Islet of Langerhans (tissue), 1 donor: ENCODE results near the gene DNAH5.

Experiments
- FAIRE-seq: peaks from one replicate; lab custom pipeline; 2011; peaks lifted over from hg19 to GRCh38; lab: Jason Lieb, UNC

Gene DNAH5

GRCh38 chr5:13943676-13944075, 812 bp downstream of the DNAH5 start:
- no peak for FAIRE-seq

DNA sequence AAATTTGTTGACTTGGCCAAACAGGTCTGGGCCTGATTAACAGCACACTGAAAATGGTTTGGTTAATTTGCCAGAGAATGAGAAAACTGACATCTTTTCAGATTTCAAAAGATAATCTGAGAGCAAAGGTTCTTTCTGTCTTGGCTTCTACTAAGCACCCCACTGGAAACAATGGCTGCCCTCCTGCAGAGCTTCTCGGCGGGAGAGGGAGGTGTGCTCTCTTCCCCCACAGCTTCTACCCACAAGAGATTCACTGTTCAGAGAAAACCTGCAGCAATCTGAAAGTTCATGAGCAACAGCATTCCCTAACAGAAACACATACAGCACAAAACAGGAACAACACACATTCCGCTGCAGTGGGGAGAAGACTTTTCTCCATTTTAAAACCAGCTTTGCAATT, 3.0 kb downstream of the DNAH5 start:
- FAIRE-seq, result no peak

GRCh38 chr5:13939638-13940037, 4.8 kb downstream of the DNAH5 start:
- FAIRE-seq, result no peak

DNA sequence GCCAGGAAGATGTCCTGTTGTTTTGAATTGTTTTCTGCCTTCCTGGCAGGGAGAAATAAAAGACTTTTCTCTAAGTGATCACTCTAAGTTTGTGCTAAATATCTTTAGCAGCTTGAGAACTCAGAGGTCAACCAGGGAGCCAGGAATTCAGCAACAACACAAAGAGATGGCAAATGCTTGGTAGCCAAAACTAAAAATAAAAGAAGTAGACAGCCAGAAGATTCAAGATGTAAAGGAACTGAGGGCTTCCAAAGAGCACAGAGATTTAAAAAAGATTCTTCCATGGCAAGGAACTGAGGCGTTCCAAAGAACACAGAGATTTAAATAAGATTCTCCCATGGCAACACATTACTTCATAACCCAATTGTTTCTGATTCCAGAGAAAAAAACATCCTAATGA, 9.6 kb downstream of the DNAH5 start:
- no peak for FAIRE-seq

- FAIRE-seq, result no peak
These were observed 10.4 kb downstream of the DNAH5 start for GRCh38 chr5:13934125-13934524.

- FAIRE-seq, result no peak
These were observed 11.9 kb downstream of the DNAH5 start for GRCh38 chr5:13932561-13932960.

GRCh38 chr5:13932011-13932410, 12.5 kb downstream of the DNAH5 start:
- no peak for FAIRE-seq

DNA sequence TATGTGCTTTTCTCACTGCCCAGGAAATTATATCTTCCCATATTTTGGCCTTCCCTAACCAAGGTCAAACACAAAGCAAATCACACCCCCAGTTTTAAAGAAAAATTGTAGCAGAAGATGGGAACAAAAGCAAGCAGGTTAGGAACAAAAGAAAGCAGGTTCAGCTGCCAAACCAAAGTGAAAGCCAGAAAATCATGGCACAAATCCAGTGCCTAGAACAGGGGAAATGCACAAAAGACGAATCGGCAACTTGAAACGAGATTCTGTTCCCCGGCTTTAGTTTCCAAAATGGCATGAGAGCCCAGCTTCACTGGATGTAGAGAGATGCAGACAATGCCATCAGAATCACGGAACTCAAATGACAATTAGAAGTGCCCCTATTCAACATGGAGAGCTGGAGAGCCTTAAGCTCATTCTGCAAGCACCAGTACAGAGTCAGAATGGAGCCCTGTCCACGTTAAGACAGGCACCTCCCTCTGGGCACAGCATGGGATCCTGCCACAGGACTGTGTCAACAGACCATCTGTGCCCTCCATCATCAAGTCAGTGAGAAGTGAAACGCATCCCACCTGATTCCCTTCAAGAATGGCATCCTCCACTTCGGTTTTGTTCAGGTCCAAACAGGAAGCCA, 13.8 kb downstream of the DNAH5 start:
- FAIRE-seq, result no peak

DNA sequence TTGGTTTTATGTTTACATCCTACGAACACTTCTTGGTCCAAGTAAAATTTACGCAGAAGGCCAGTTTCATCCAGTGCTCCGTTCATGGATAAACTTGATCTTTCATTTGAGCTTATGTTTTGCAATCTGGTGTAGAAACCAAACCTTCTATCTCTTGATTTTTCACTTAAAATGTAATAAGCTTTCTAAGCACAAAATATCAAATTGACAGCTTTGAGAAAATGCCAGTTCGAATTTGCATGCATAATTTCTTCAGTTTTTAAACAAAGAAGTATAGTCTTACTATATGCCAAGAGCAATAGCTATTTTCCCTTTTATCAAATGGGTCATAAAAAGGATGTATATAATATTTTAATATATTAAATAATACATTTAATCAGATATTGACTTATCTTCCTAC, 17.8 kb downstream of the DNAH5 start:
- no peak for FAIRE-seq

DNA sequence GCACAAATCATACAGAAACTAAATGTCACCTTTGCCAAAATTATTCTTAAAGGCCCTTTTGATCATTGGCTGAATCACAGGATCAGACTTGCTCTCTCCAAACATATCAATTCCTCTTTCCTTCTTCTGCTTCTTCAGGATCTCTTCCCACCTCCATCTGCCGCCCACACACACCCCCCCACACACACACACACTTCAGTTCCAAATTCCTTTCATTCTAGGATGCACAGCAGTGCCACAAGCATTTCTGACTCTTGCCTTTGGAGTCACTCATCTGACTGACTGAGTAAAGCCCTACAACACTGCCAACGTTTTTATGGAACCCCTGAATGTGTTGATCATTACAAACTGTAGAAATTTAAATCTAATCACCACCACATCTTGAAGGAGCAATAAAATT, 22.9 kb downstream of the DNAH5 start:
- FAIRE-seq, result no peak

- FAIRE-seq, result no peak
These were observed 24.7 kb downstream of the DNAH5 start for GRCh38 chr5:13919786-13920185.

DNA sequence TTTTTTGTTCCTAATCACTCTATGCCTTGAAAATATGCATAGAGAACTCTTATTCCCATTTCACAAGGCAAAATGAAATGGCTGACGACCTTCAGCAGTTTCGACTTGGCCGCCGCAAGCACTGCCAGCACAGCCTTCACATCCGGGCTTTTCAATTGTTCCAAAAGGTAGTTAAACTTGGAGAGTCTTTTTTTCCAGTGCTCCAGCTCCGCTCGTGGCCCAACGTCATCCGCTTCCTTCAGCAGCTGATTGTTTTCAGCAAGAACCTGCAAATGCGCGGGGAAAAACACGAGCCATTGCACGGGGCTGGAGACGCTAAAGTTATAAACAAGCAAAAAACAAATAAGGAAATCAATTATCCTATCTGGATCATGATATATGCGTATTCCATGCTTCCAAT, 25.4 kb downstream of the DNAH5 start:
- FAIRE-seq, result no peak

GRCh38 chr5:13917061-13917460, 27.4 kb downstream of the DNAH5 start:
- FAIRE-seq, result no peak

DNA sequence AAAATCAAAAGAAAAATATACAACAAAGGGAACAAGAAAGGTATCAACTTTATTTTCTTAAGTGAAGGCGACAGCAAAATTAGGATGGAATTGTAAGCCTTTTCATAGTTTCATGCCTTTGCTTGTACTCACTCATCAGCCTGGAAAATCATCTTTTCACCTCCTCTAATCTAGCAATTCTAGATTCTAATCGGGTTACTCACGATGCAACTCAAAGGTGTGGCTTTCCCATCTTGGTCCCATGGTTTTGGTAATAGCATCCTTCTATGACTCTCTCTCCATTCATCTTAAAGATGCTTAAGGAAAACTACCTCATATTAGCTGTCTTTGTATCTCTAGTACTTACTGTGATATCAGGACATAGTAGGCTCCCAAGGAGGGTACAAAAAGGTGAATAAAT, 30.5 kb downstream of the DNAH5 start:
- no peak for FAIRE-seq

- no peak for FAIRE-seq
These were observed 33.7 kb downstream of the DNAH5 start for GRCh38 chr5:13910637-13911288.

DNA sequence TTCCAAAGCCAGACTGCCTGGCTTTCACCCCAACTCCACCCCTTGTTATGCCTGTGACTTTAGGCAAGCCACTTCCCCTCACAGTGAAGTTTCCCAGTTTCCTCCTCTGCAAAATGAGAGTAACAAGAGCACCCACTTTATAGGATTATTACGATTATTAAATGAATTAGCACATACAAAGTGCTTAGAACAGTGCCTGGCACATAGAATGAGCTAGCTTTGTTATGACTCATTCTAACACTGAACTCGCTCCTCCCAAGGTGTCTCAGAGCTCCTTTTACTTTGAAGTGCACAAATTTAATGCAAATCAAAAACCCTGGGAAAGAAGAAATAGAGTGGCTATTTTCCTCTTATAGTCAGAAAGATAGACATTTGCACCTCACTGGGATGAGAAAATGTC, 34.3 kb downstream of the DNAH5 start:
- no peak for FAIRE-seq

- FAIRE-seq, result no peak
These were observed 35.2 kb downstream of the DNAH5 start for GRCh38 chr5:13909271-13909670.

DNA sequence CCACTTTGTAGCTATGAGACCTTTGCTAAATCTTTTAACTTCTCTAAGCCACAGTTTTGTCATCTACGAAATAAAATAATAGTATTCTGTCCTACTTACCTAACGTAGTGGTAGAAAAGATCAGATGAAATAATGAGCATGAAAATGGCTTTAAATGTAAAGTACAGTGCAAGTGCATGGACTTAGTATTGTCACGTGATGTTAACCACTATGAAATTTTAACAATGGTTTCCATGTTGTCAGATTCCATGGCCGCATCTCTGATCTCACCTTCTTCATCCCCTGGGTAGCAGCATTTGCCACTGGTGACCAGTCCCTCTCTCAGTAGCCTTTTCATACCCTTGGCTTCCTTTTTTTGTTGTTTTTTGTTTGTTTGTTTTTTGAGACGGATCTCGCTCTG, 45.9 kb downstream of the DNAH5 start:
- FAIRE-seq, result no peak

DNA sequence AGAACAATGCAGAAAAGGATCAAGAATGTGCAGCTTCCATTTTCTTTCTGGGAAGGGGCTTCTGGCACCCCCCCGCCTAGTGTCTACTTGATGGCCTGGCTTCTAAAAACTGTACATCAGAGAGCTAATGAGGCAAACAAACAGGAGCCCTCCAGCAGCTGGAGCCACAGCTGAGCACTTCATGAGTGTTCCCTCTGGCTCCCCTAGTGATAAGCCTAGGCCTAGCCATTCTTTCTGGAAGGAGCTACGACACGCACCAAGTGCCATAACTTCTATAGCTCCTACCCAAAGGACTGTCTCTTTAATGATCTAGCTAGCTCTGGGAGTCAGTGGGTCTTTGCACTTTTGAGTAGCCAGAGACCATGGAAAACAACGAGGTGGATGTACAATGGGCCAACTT, 66.1 kb downstream of the DNAH5 start:
- FAIRE-seq, result no peak

GRCh38 chr5:13866792-13867191, 77.7 kb downstream of the DNAH5 start:
- FAIRE-seq, result no peak

DNA sequence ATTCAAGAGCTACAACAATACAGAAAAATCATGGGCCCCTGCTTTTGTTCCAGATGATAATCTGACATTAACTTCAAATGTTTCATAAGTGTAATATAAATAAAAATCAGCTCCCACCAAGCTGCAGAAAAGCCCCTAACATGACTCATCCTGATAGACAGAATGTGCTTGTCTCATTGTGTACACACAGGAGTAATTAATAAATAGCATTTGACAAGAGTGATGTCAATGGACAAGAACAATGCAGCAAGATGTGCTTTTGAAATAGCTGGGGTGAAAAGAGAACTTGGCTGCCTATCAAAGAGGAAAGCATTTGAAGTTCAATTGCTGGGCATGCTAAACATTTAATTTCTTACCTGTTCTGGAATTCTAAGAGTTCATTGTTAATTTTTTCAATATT, 79.2 kb downstream of the DNAH5 start:
- no peak for FAIRE-seq

GRCh38 chr5:13860146-13860545, 84.3 kb downstream of the DNAH5 start:
- peak; percentile 33 for FAIRE-seq

DNA sequence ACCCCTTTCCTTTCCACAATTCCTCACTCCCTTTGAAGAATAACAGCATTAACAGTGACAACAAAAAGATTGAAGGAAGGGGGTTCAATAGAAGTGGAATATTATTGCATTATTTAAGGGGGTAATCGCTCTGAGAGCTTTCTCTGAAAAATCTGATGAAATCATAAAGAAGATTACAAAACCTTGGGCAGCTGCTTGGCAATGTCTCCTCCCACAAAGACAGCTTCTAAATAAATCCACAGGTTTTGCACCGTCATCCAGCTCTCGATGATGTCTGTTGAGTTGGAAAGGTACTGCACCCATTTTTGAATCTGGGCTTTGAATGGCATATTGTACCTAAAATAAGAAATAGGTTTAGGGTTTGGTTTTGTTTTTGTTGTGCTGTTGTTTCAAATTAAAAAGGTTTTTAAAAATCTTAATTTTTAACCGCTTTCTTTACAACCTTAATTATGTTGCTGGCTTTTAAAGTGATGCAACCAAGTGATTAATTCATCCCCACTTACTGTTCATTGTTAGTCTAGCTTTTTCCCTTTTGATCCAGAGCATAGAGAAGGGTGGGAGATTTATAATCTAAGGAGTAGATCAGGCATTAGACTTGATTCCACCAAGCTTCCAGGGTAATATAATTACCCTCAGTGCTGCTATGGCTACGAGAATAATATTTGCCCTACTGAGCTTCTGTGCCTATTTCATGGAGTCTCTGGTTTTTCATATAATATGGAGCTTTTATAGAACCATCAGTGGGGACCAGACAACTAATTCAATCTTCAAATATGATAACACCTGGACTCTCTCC, 85.0 kb downstream of the DNAH5 start:
- FAIRE-seq, result no peak
